HK-2 (cell line): ENCODE measurements around the gene PSTPIP2.
"Not testable (repeated sequence)": the region's sequence is repeated elsewhere in the genome, so short reads cannot be mapped to it uniquely, and the experiment has no call there.

Experiments
- DNase-seq: peaks from one replicate; pipeline ENCODE4 v3.0.0-alpha.2; 2018; ENCODE audit not compliant: unreplicated experiment

Gene PSTPIP2

GRCh38 chr18:46071653-46072375, at the start of gene PSTPIP2:
TSS of gene PSTPIP2 (minus strand) at chr18:46072260. CDS start at chr18:46072188, 72 bp downstream.
- DNase-seq = peak; percentile 54

GRCh38 chr18:46113751-46114150, 41.7 kb upstream of the PSTPIP2 start:
- DNase-seq = no peak

- no peak for DNase-seq
Observed at GRCh38 chr18:46110406-46110805, 38.3 kb upstream of the PSTPIP2 start.

GRCh38 chr18:46109386-46109785, 37.3 kb upstream of the PSTPIP2 start:
- DNase-seq = no peak

- DNase-seq = peak; percentile 89
Observed at GRCh38 chr18:46104128-46104911, 32.3 kb upstream of the PSTPIP2 start, which contains the start of gene HAUS1. TSS of gene HAUS1 (plus strand) at chr18:46104385. CDS start at chr18:46104412, 27 bp downstream.

GRCh38 chr18:46099463-46099862, 27.4 kb upstream of the PSTPIP2 start:
- DNase-seq = no peak

- DNase-seq = no peak
Observed at GRCh38 chr18:46098616-46098933, 26.5 kb upstream of the PSTPIP2 start.

- DNase-seq = peak; percentile 78
Observed at GRCh38 chr18:46097801-46098615, 25.9 kb upstream of the PSTPIP2 start, which contains the start of gene ATP5F1A. TSS of gene ATP5F1A (minus strand) at chr18:46098296. CDS start at chr18:46098231, 65 bp downstream.

GRCh38 chr18:46097431-46097800, 25.4 kb upstream of the PSTPIP2 start:
- DNase-seq = no peak

GRCh38 chr18:46096651-46097300, 24.7 kb upstream of the PSTPIP2 start:
- DNase-seq = no peak

GRCh38 chr18:46095532-46095931, 23.5 kb upstream of the PSTPIP2 start:
- DNase-seq = no peak

- DNase-seq = not testable (repeated sequence)
Observed at GRCh38 chr18:46088501-46088900, 16.4 kb upstream of the PSTPIP2 start.

GRCh38 chr18:46084431-46084830, 12.4 kb upstream of the PSTPIP2 start:
- DNase-seq = no peak

- DNase-seq = no peak
Observed at GRCh38 chr18:46080156-46080555, 8.1 kb upstream of the PSTPIP2 start.

GRCh38 chr18:46079336-46079735, 7.3 kb upstream of the PSTPIP2 start:
- no peak for DNase-seq

GRCh38 chr18:46073474-46074331, 1.6 kb upstream of the PSTPIP2 start:
- peak; percentile 27 for DNase-seq

- DNase-seq = no peak
Observed at GRCh38 chr18:46072959-46073358, 899 bp upstream of the PSTPIP2 start.

GRCh38 chr18:46072376-46072867, 362 bp upstream of the PSTPIP2 start:
- DNase-seq = no peak

- no peak for DNase-seq
Observed at GRCh38 chr18:46070815-46071652, 1.0 kb downstream of the PSTPIP2 start.

- no peak for DNase-seq
Observed at GRCh38 chr18:46070232-46070631, 1.8 kb downstream of the PSTPIP2 start.
